SK-N-SH (cell line): ENCODE results near the gene CIAO3. TPM values are rescaled to one million over a fixed set of nuclear protein-coding genes. Genes with fewer than 3 reads are reported as not detected.

ENCODE experiments used
- CTCF ChIA-PET: fragments of 300-600, 350-600 bp; formaldehyde crosslinking; extraction: SDS; loops from one replicate; lab custom pipeline; 2021; lab: Yijun Ruan, JAX
- POLR2A ChIA-PET: fragments of 350-600 bp; sonication (Branson Sonifier 250); formaldehyde crosslinking; extraction: SDS; loops from one replicate; lab custom pipeline; 2020; ENCODE audit warnings: antibody characterized with exemption, inconsistent platforms; lab: Yijun Ruan, JAX
- DNase-seq: peaks from one replicate; pipeline ENCODE4 v3.0.0; 2012
- H2AFZ ChIP-seq: fragments of 200-600 bp; sonication (generic); 2 replicates; pipeline ENCODE4 v1.8.1; 2016; ENCODE audit warnings: antibody characterized with exemption, mild to moderate bottlenecking, low read depth
- H3F3A ChIP-seq: fragments of 200-600 bp; sonication (generic); replicated peaks from 2 replicates; pipeline ENCODE3; 2016; ENCODE audit warnings: antibody characterized with exemption, mild to moderate bottlenecking; ENCODE audit not compliant: insufficient read depth
- H3K27ac ChIP-seq, 2 experiments: fragments of 200-500 bp in 1 of 2; fragments of 200-600 bp in 1 of 2; sonication (Bioruptor generic) in 1 of 2; sonication (generic), shearing (Covaris generic) in 1 of 2; 2 replicates each; pipeline versions ENCODE4 v1.5.1 to v1.6.1; 2014 to 2016; ENCODE audit warnings: low read depth in 2 of 2, inconsistent platforms in 1 of 2, low read length in 1 of 2, mild to moderate bottlenecking in 1 of 2, mixed read lengths in 1 of 2
- H3K27me3 ChIP-seq: fragments of 200-600 bp; sonication (generic), shearing (Covaris generic); 2 replicates; pipeline ENCODE4 v1.6.1; 2016; ENCODE audit warnings: mixed run types; ENCODE audit not compliant: insufficient read depth
- H3K36me3 ChIP-seq, 2 experiments: fragments of 200-500 bp in 1 of 2; fragments of 200-600 bp in 1 of 2; sonication (Bioruptor generic) in 1 of 2; sonication (generic) in 1 of 2; replicated peaks in 1 of 2; 2 replicates each; pipeline versions ENCODE3 to v1.5.1; 2014 to 2016; ENCODE audit warnings: low read length in 1 of 2, mild to moderate bottlenecking in 1 of 2; ENCODE audit not compliant: insufficient read depth in 2 of 2, control insufficient read depth in 1 of 2
- H3K4me1 ChIP-seq, 2 experiments: fragments of 200-500 bp in 1 of 2; fragments of 200-600 bp in 1 of 2; sonication (Bioruptor generic) in 1 of 2; sonication (generic), shearing (Covaris generic) in 1 of 2; 2 replicates each; pipeline versions ENCODE4 v1.5.1 to v1.6.1; 2014 to 2016; ENCODE audit warnings: low read depth in 1 of 2, low read length in 1 of 2, mixed run types in 1 of 2; ENCODE audit not compliant: insufficient read depth in 2 of 2, control insufficient read depth in 1 of 2
- H3K4me2 ChIP-seq: fragments of 200-600 bp; sonication (generic), shearing (Covaris generic); 2 replicates; pipeline ENCODE4 v1.6.1; 2017; ENCODE audit warnings: mixed run types
- H3K4me3 ChIP-seq, 2 experiments: fragments of 200-500 bp in 1 of 2; fragments of 200-600 bp in 1 of 2; sonication (Bioruptor generic) in 1 of 2; sonication (generic), shearing (Covaris generic) in 1 of 2; 2 replicates each; pipeline versions ENCODE4 v1.5.1 to v1.8.1; 2014 to 2016; ENCODE audit warnings: low read depth in 2 of 2, inconsistent platforms in 1 of 2, low read length in 1 of 2, mild to moderate bottlenecking in 1 of 2, mixed read lengths in 1 of 2, moderate library complexity in 1 of 2
- H3K79me2 ChIP-seq: fragments of 200-600 bp; sonication (generic); 2 replicates; pipeline ENCODE4 v1.8.1; 2017; ENCODE audit warnings: mild to moderate bottlenecking; ENCODE audit not compliant: insufficient read depth
- H3K9ac ChIP-seq: fragments of 200-600 bp; sonication (generic); 2 replicates; pipeline ENCODE4 v1.6.1; 2017; ENCODE audit warnings: mixed run types
- H3K9me2 ChIP-seq: fragments of 200-600 bp; sonication (generic); 2 replicates; pipeline ENCODE4 v1.6.1; 2017; ENCODE audit warnings: mixed run types
- H3K9me3 ChIP-seq: fragments of 200-600 bp; sonication (generic); 2 replicates; pipeline ENCODE4 v1.6.1; 2017; ENCODE audit warnings: mixed run types, mild to moderate bottlenecking, moderate library complexity
- H4K20me1 ChIP-seq: fragments of 200-600 bp; sonication (generic); 2 replicates; pipeline ENCODE4 v1.6.1; 2017; ENCODE audit warnings: mild to moderate bottlenecking, mixed run types; ENCODE audit not compliant: insufficient read depth
- EP300 ChIP-seq, 2 experiments: IDR thresholded peaks; 2 replicates each; pipeline versions ENCODE4 v1.4.0 to v1.6.1; 2012; ENCODE audit warnings: borderline replicate concordance in 1 of 2, low read depth in 1 of 2, low read length in 1 of 2
- FOSL2 ChIP-seq: IDR thresholded peaks from 2 replicates; pipeline ENCODE4 v1.4.0; 2012; ENCODE audit warnings: low read depth, mild to moderate bottlenecking, moderate library complexity, borderline replicate concordance
- GABPA ChIP-seq: IDR thresholded peaks from 2 replicates; pipeline ENCODE4 v1.4.0; 2012; ENCODE audit warnings: low read depth, mild to moderate bottlenecking
- MAX ChIP-seq: IDR thresholded peaks from 2 replicates; pipeline ENCODE4 v1.4.0; 2012; ENCODE audit warnings: low read depth
- MEF2A ChIP-seq: IDR thresholded peaks from 2 replicates; pipeline ENCODE4 v1.4.0; 2012; ENCODE audit warnings: low read depth, borderline replicate concordance
- RAD21 ChIP-seq: IDR thresholded peaks from 2 replicates; pipeline ENCODE4 v1.6.1; 2012; ENCODE audit warnings: mild to moderate bottlenecking, low read length
- TAF1 ChIP-seq: IDR thresholded peaks from 2 replicates; pipeline ENCODE4 v1.6.1; 2012; ENCODE audit warnings: low read depth, mild to moderate bottlenecking, low read length, moderate library complexity, borderline replicate concordance
- USF1 ChIP-seq: IDR thresholded peaks from 2 replicates; pipeline ENCODE4 v1.4.0; 2012; ENCODE audit warnings: low read depth, borderline replicate concordance
- ZBTB33 ChIP-seq: IDR thresholded peaks from 2 replicates; pipeline ENCODE4 v1.4.0; 2012; ENCODE audit warnings: low read depth, borderline replicate concordance
- WGBS: methylation state at CpG from one replicate; pipeline ENCODE4 v1.1.6; 2017; ENCODE audit warnings: low lambda C conversion rate; 5-methylcytosine and 5-hydroxymethylcytosine counted together
- polyA plus RNA-seq, 3 experiments: library from polyadenylated mRNA; depleted of rRNA; stranded (reverse); fragments of >200 nt; gene quantifications; 2 replicates each; pipeline ENCODE4 v1.2.3, GENCODE V29; 2012
- TF ChIP-seq, protein P1 (sequence below): fragments of 200-600 bp; sonication (generic); IDR thresholded peaks from 2 replicates; pipeline ENCODE4 v1.6.1; 2017; ENCODE audit warnings: antibody characterized with exemption, mild to moderate bottlenecking, moderate library complexity

Gene CIAO3
- polyA plus RNA-seq, 1 of the 3 experiments (the other 2 are of a cell fraction): 14.4 TPM

DNA sequence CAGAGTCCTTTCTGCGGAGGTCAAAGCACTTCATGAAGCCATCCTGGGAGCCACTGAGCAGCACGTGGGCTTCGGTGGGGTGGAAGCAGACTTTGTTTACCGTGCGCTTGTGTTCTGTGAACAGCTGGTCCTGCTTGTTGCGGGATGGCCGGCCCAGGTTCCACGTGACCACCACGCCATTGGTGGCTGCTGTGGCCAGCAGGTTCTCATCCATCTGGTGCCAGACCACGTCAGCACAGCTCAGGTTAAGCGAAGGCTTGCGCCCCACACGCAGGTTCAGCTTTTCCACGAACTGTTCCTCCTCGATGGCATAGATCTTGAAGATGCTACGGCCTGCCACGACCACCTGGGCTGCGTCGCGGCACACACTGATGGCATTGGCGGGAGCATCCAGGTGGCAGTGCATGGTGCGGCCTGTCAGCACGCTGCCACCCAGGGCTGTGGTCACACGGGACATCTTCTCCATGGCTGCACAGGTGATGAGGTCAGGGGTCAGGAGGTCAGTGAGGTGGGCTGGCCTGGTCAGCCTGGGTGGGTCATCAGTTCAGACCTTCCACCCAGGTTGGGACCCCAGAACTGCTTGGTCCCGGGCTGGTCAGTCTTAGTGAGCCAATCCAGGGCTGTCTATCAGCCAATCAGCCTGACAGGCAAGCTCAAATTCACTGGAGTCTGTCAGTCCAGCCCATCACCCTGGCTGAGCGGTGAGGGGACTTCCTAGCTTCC is 51.5 kb downstream of the CIAO3 start (continued):
- TF ChIP-seq EP300 (IDR thresholded peaks at IDR 0.05; ENCODE audit: borderline replicate concordance in 1 of 2, low read depth in 1 of 2, low read length in 1 of 2): no peak
- no peak for TF ChIP-seq RAD21
- no peak for TF ChIP-seq FOSL2
- no peak for TF ChIP-seq TAF1

- Histone ChIP-seq H2AFZ (no peak overlapping the region), H3K9me3 (no peaks in the 10 kb centered on the region), H3K79me2 (peaks cover 24% of the 10 kb centered on the region), H3K4me1 (peaks cover 9 to 43% of the 10 kb centered on the region in 2 experiments; a peak in 3 of 4 replicates), H3K36me3 (peaks cover 4 to 25% of the 10 kb centered on the region in 2 experiments), H3K4me2 (no peak overlapping the region), H3K9me2 (no peaks in the 10 kb centered on the region), H3F3A (peaks cover 13% of the 10 kb centered on the region), H3K27ac (no peak overlapping the region), H3K4me3 (no peak overlapping the region), H3K9ac (no peak overlapping the region), H3K27me3 (no peaks in the 10 kb centered on the region), H4K20me1 (peaks cover 4% of the 10 kb centered on the region; the same call in 1 of the 2 replicates)
- CTCF ChIA-PET: interaction anchor here (1.4 to 5.9 kb wide), 4 partner anchors 12 to 34 kb away, joined by 3 to 38 read pairs (median 8); partner anchors contain the start of genes ANTKMT, RHBDL1 and RHOT2
- DNase-seq: no peak
- TF ChIP-seq ZBTB33 (no peak), USF1 (no peak), GABPA (no peak), MAX (no peak), MEF2A (no peak), FOSL2 (no peak)
- TF ChIP-seq, protein P1, sequence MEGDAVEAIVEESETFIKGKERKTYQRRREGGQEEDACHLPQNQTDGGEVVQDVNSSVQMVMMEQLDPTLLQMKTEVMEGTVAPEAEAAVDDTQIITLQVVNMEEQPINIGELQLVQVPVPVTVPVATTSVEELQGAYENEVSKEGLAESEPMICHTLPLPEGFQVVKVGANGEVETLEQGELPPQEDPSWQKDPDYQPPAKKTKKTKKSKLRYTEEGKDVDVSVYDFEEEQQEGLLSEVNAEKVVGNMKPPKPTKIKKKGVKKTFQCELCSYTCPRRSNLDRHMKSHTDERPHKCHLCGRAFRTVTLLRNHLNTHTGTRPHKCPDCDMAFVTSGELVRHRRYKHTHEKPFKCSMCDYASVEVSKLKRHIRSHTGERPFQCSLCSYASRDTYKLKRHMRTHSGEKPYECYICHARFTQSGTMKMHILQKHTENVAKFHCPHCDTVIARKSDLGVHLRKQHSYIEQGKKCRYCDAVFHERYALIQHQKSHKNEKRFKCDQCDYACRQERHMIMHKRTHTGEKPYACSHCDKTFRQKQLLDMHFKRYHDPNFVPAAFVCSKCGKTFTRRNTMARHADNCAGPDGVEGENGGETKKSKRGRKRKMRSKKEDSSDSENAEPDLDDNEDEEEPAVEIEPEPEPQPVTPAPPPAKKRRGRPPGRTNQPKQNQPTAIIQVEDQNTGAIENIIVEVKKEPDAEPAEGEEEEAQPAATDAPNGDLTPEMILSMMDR: no peak
- WGBS: 95% methylated on average over 19 of the region's 19 CpGs
- POLR2A ChIA-PET: interaction anchor here (0.9 kb wide), 1 partner anchor 12 kb away, joined by 3 read pairs; the partner anchor contains the start of gene RHBDL1
These were observed 53.3 kb downstream of the CIAO3 start for GRCh38 chr16:687499-687898.
